ENCODE results near the gene TPBGL.

- TF ChIP-seq CTCF (IDR thresholded peaks at IDR 0.05) (no peak), MEF2A (IDR thresholded peaks at IDR 0.05; ENCODE audit: borderline replicate concordance, low read depth) (no peak), SIN3A (IDR thresholded peaks at IDR 0.05; ENCODE audit: borderline replicate concordance, low read depth, low read length) (no peak), EP300 (IDR thresholded peaks at IDR 0.05; ENCODE audit: borderline replicate concordance in 1 of 2, low read depth in 1 of 2, low read length in 1 of 2) (no peak), EZH2phosphoT487 (IDR thresholded peaks at IDR 0.05; ENCODE audit: borderline replicate concordance, low read depth) (no peak), FOSL2 (IDR thresholded peaks at IDR 0.05; ENCODE audit: borderline replicate concordance, low read depth) (no peak), RCOR1 (IDR thresholded peaks at IDR 0.05; ENCODE audit: low read length) (no peak), ELF1 (IDR thresholded peaks at IDR 0.05) (no peak), JUND (IDR thresholded peaks at IDR 0.05) (no peak), RAD21 (IDR thresholded peaks at IDR 0.05; ENCODE audit: low read length) (no peak), MAX (IDR thresholded peaks at IDR 0.05; ENCODE audit: low read depth) (no peak), CHD2 (IDR thresholded peaks at IDR 0.05; ENCODE audit: low read length, partially characterized antibody) (no peak), TEAD4 (IDR thresholded peaks at IDR 0.05; ENCODE audit: borderline replicate concordance, insufficient read depth) (no peak)
Measured at GRCh38 chr11:75196426-75196825, 44.1 kb upstream of the TPBGL start.
